Measurements from ENCODE around the gene SLC25A28. TPM values are rescaled to one million over a fixed set of nuclear protein-coding genes. Genes with fewer than 3 reads are reported as not detected.

SLC25A28 gene
- total and polyA plus RNA-seq, 3 donors from 2014 or later, result 58.2 to 202 (median 89.3) TPM

DNA sequence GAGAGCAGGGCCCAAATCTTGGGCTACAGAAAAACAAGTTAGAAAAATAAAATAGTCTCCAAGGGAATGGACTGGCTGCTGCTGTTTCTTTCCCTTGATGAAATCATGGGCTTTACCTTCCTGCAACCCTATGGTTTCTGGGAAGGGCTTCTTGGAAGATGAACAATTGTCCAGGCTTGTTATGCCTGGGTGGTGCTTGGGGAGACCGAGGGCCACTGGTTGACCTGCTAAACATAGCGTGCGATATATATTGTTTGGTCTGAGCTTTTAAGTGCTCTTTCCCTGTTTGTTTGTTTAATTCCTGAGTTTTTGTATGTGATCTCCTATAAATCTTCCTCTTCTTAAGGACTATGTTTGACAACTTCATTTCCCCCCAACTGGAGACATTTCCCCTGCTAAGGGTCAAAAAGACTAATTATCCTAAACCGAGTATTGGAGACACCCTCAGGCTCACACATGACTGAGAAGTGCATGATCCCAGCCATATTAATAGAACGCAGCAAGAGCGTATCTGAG is 37.9 kb downstream of the SLC25A28 start:
- no peak overlapping the region for H3K4me3 ChIP-seq
- 77 to 85% methylated on average over 6 of the region's 6 CpGs for WGBS, 2 donors
- no peaks in the 10 kb centered on the region for H3K4me1 ChIP-seq
- no peaks in the 10 kb centered on the region for H3K9me3 ChIP-seq
- no peaks in the 10 kb centered on the region for H3K27me3 ChIP-seq
- H3K36me3 ChIP-seq (ENCODE audit: low read depth, missing control alignments), result no peaks in the 10 kb centered on the region
- DNase-seq, result no peak
- intact Hi-C loops (cut with DNase I; ENCODE audit: low total_unique reads), result no loop called here
- H3K27ac ChIP-seq, result no peak overlapping the region
- TF ChIP-seq, protein P1, sequence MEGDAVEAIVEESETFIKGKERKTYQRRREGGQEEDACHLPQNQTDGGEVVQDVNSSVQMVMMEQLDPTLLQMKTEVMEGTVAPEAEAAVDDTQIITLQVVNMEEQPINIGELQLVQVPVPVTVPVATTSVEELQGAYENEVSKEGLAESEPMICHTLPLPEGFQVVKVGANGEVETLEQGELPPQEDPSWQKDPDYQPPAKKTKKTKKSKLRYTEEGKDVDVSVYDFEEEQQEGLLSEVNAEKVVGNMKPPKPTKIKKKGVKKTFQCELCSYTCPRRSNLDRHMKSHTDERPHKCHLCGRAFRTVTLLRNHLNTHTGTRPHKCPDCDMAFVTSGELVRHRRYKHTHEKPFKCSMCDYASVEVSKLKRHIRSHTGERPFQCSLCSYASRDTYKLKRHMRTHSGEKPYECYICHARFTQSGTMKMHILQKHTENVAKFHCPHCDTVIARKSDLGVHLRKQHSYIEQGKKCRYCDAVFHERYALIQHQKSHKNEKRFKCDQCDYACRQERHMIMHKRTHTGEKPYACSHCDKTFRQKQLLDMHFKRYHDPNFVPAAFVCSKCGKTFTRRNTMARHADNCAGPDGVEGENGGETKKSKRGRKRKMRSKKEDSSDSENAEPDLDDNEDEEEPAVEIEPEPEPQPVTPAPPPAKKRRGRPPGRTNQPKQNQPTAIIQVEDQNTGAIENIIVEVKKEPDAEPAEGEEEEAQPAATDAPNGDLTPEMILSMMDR (IDR thresholded peaks at IDR 0.05), result no peak
- no peak for TF ChIP-seq POLR2A (IDR thresholded peaks at IDR 0.05)

DNA sequence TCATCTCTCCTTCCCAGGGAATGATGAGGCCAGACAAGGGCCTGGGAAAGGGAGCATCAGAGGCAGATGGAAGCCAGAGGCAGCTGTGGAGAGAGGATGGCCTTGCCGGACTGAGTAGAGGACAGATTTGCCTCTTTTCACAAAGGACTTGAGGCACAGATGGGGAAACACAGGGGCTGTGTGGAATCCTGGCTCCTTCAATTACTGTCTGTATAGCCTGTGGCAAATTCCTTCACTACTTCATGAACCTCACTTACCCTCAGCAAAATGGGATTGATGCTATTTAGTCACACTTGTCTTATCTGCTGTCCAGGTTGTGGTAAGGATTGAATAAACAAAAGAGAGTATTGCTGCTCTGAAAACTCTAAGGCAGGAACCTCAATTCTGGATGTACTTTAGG is 40.3 kb downstream of the SLC25A28 start:
- intact Hi-C loops (cut with DNase I; ENCODE audit: low total_unique reads), result no loop called here

DNA sequence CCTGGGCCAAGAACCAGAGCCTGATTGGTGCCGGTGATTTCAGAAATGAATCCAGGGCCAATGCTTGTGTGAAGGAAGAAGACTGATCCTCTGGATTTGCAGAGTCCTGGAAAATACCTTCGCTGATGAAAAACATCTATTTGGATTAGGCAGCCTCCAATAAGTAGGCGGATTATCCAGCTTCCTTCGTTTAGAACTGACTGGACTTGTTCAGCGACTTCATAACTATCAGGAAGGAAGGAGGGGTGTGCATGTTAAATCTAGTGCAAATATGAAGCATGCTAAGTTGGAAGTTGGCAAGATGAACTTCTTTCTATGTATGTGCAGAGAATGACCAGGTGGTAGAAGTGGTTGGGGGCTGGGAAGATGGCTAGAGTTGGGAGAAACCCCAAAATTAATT is 46.4 kb downstream of the SLC25A28 start:
- WGBS, 2 donors, result 86 to 92% methylated on average over 5 of the region's 5 CpGs
- no peaks in the 10 kb centered on the region for H3K36me3 ChIP-seq (ENCODE audit: low read depth, missing control alignments)
- H3K9me3 ChIP-seq, result no peaks in the 10 kb centered on the region
- no peak for TF ChIP-seq POLR2A (IDR thresholded peaks at IDR 0.05)
- TF ChIP-seq, protein P1 (IDR thresholded peaks at IDR 0.05), result no peak
- no peak overlapping the region for H3K27ac ChIP-seq
- intact Hi-C loops (cut with DNase I; ENCODE audit: low total_unique reads), result no loop called here
- no peaks in the 10 kb centered on the region for H3K27me3 ChIP-seq
- no peak for DNase-seq
- no peaks in the 10 kb centered on the region for H3K4me1 ChIP-seq
- no peak overlapping the region for H3K4me3 ChIP-seq

More for the DNA sequence above, 40.3 kb downstream of the SLC25A28 start:
- no peaks in the 10 kb centered on the region for H3K4me1 ChIP-seq
- no peaks in the 10 kb centered on the region for H3K27me3 ChIP-seq
- H3K27ac ChIP-seq, result no peak overlapping the region
- no peak for TF ChIP-seq POLR2A (IDR thresholded peaks at IDR 0.05)
- no peak for DNase-seq
- H3K36me3 ChIP-seq (ENCODE audit: low read depth, missing control alignments), result no peaks in the 10 kb centered on the region
- H3K9me3 ChIP-seq, result no peaks in the 10 kb centered on the region
- WGBS, 2 donors, result 69 to 71% methylated on average over 1 of the region's 1 CpG
- no peak overlapping the region for H3K4me3 ChIP-seq

DNA sequence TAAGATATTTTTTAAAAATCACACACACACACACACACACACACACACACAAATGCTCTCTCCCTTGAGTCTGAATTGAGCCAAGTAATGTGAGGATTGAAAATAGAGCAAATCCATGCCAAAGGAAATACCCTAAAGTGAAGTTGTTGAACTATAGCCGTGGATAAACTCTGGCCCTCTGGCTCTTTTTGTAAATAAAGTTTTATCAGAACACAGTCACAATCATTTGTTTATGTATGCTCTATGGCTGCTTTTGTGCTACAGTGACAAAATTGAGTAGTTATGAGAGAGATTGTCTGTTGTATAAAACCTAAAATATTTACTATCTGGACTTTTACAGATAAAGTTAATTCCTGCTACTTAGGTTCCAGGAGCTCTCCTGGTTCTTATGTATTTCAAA is 48.4 kb downstream of the SLC25A28 start:
- Histone ChIP-seq H3K4me1 (no peaks in the 10 kb centered on the region), H3K36me3 (ENCODE audit: low read depth, missing control alignments) (no peaks in the 10 kb centered on the region), H3K27me3 (no peaks in the 10 kb centered on the region), H3K4me3 (no peak overlapping the region), H3K9me3 (no peaks in the 10 kb centered on the region), H3K27ac (no peak overlapping the region)
- intact Hi-C loops (cut with DNase I; ENCODE audit: low total_unique reads), result no loop called here
- WGBS, 2 donors, result 67 to 81% methylated on average over 1 of the region's 1 CpG
- DNase-seq, result no peak
- TF ChIP-seq POLR2A (IDR thresholded peaks at IDR 0.05), result no peak
- TF ChIP-seq, protein P1 (IDR thresholded peaks at IDR 0.05), result no peak

DNA sequence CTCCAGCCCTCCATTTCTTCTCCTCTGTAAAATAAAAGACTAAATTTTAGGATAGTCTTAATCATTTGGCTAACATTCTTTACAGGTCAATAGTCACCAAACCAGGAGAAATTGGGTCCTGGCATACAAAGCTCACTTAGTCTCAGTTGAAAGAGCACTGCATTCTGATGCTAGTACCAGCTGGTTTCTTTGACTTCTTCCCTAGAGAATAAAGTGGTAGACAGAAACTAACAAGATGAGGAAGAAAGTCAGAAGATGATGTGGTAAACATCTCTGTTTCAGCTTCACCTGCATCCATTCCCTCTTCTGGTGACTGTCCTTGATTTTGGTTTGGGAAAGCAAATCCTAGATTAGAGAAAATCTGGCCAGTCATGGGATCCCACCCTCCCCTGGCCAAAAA is 50.3 kb downstream of the SLC25A28 start:
- Histone ChIP-seq H3K4me3 (no peak overlapping the region), H3K4me1 (no peaks in the 10 kb centered on the region), H3K27me3 (no peaks in the 10 kb centered on the region), H3K9me3 (no peaks in the 10 kb centered on the region), H3K27ac (no peak overlapping the region), H3K36me3 (ENCODE audit: low read depth, missing control alignments) (no peaks in the 10 kb centered on the region)
- no peak for DNase-seq
- TF ChIP-seq, protein P1 (IDR thresholded peaks at IDR 0.05), result no peak
- TF ChIP-seq POLR2A (IDR thresholded peaks at IDR 0.05), result no peak
- intact Hi-C loops (cut with DNase I; ENCODE audit: low total_unique reads), result no loop called here

All from testis (tissue), 3 donors.